GM12878 (cell line): ENCODE data around the gene HSD17B11. TPM values are rescaled to one million over a fixed set of nuclear protein-coding genes. Genes with fewer than 3 reads are reported as not detected.

Experiments
- ATAC-seq: fragments of 200-7000 bp; cut with Tn5 transposase; 3 replicates; pipeline ENCODE4 v1.9.1; 2020; ENCODE audit warnings: mild to moderate bottlenecking, moderate library complexity
- BruUV-seq: library from RNA; stranded (reverse); fragments of 400-500 nt; replicated peaks from 2 replicates; lab custom pipeline; 2021; lab: Mats Ljungman, UMichigan
- CTCF ChIA-PET: fragments of 300-600 bp; sonication (Branson Sonifier 250); formaldehyde crosslinking; extraction: SDS; loops from one replicate; lab custom pipeline; 2021; ENCODE audit warnings: inconsistent platforms; lab: Yijun Ruan, JAX
- POLR2A ChIA-PET: fragments of 350-600 bp; formaldehyde crosslinking; extraction: SDS; loops from one replicate; lab custom pipeline; 2021; ENCODE audit warnings: inconsistent platforms; lab: Charles Lee
- RAD21 ChIA-PET: fragments of 300-600 bp; sonication (Branson Sonifier 250); formaldehyde crosslinking; loops from one replicate; lab custom pipeline; 2023; ENCODE audit warnings: antibody characterized with exemption; ENCODE audit not compliant: unreplicated experiment; lab: Charles Lee
- SMC1A ChIA-PET: fragments of 300-600 bp; sonication (Branson Sonifier 250); formaldehyde crosslinking; loops from one replicate; lab custom pipeline; 2023; ENCODE audit not compliant: unreplicated experiment, uncharacterized antibody; lab: Charles Lee
- DNase-seq: peaks from one replicate; pipeline ENCODE4 v3.0.0-alpha.2; 2011; ENCODE audit warnings: low read depth, low spot score
- FAIRE-seq: peaks from 3 replicates; lab custom pipeline; 2011; peaks lifted over from hg19 to GRCh38; lab: Jason Lieb, UNC
- H2AFZ ChIP-seq: 2 replicates; pipeline ENCODE4 v1.6.0; 2011; ENCODE audit warnings: low read depth, low read length, control low read depth; ENCODE audit not compliant: control insufficient read depth
- H3K27ac ChIP-seq: 2 replicates; pipeline ENCODE4 v1.5.1; 2011; ENCODE audit warnings: control low read depth; ENCODE audit not compliant: control insufficient read depth, insufficient read depth
- H3K27me3 ChIP-seq, 2 experiments: replicated peaks in 1 of 2; 2 replicates each; pipeline versions ENCODE4 v1.6.0 to v1.6.1; 2011; ENCODE audit warnings: low read length in 1 of 2; ENCODE audit not compliant: control insufficient read depth in 2 of 2, insufficient read depth in 2 of 2
- H3K36me3 ChIP-seq, 2 experiments: 2 replicates each; pipeline ENCODE4 v1.5.1; 2011; ENCODE audit warnings: low read length in 1 of 2; ENCODE audit not compliant: control insufficient read depth in 2 of 2, insufficient read depth in 2 of 2
- H3K4me1 ChIP-seq: 2 replicates; pipeline ENCODE4 v1.6.1; 2011; ENCODE audit warnings: mild to moderate bottlenecking, low read length, moderate library complexity, mixed read lengths; ENCODE audit not compliant: control insufficient read depth, insufficient read depth
- H3K4me2 ChIP-seq: 2 replicates; pipeline ENCODE4 v1.6.0; 2011; ENCODE audit warnings: control low read depth; ENCODE audit not compliant: control insufficient read depth, insufficient read depth
- H3K4me3 ChIP-seq: fragments of 200-600 bp; sonication (generic); 2 replicates; pipeline ENCODE4 v1.5.1; 2016
- H3K79me2 ChIP-seq: 2 replicates; pipeline ENCODE4 v1.6.0; 2011; ENCODE audit warnings: low read length; ENCODE audit not compliant: control insufficient read depth, insufficient read depth
- H3K9ac ChIP-seq: 2 replicates; pipeline ENCODE4 v1.8.0; 2011; ENCODE audit warnings: low read length, control low read depth, mixed read lengths; ENCODE audit not compliant: control insufficient read depth, insufficient read depth
- H3K9me3 ChIP-seq: replicated peaks from 3 replicates; pipeline ENCODE4 v1.5.1; 2011; ENCODE audit warnings: mild to moderate bottlenecking, low read length; ENCODE audit not compliant: control insufficient read depth, insufficient read depth
- H4K20me1 ChIP-seq: 2 replicates; pipeline ENCODE4 v1.6.0; 2011; ENCODE audit not compliant: control insufficient read depth, insufficient read depth
- BACH1 ChIP-seq: fragments of 450-650 bp; IDR thresholded peaks from 2 replicates; pipeline ENCODE4 v1.6.1; 2017; ENCODE audit warnings: mild to moderate bottlenecking, borderline replicate concordance
- CBX5 ChIP-seq: sonication (generic); IDR thresholded peaks from 2 replicates; pipeline ENCODE4 v1.6.1; 2016; ENCODE audit warnings: low read depth, moderate library complexity, mild to moderate bottlenecking, inconsistent platforms
- CEBPB ChIP-seq, 2 experiments: fragments of 150-350 bp in 1 of 2; IDR thresholded peaks; 2 replicates each; pipeline ENCODE4 v1.6.1; 2012 to 2014; ENCODE audit warnings: low read depth in 2 of 2, low read length in 2 of 2, borderline replicate concordance in 1 of 2, inconsistent platforms in 1 of 2
- E2F4 ChIP-seq: IDR thresholded peaks from 2 replicates; pipeline ENCODE4 v1.6.1; 2012; ENCODE audit warnings: low read depth, low read length, improper control_type of control experiment
- E4F1 ChIP-seq: fragments of 450-650 bp; IDR thresholded peaks from 2 replicates; pipeline ENCODE4 v1.6.1; 2018; ENCODE audit warnings: borderline replicate concordance, mild to moderate bottlenecking; ENCODE audit not compliant: partially characterized antibody
- ESRRA ChIP-seq: IDR thresholded peaks from 2 replicates; pipeline ENCODE4 v1.6.1; 2012; ENCODE audit warnings: mild to moderate bottlenecking, low read length, improper control_type of control experiment
- EZH2 ChIP-seq: IDR thresholded peaks from 2 replicates; pipeline ENCODE4 v1.6.1; 2012; ENCODE audit warnings: low read depth, mild to moderate bottlenecking, control low read depth, inconsistent platforms, low read length, borderline replicate concordance; ENCODE audit not compliant: control insufficient read depth
- FOS ChIP-seq: IDR thresholded peaks from 3 replicates; pipeline ENCODE4 v1.6.1; 2011; ENCODE audit warnings: borderline replicate concordance; ENCODE audit not compliant: insufficient read length; ENCODE audit errors: extremely low read depth
- FOXK2 ChIP-seq: fragments of 450-650 bp; IDR thresholded peaks from 2 replicates; pipeline ENCODE4 v1.6.1; 2017; ENCODE audit warnings: mild to moderate bottlenecking, moderate library complexity
- JUNB ChIP-seq: IDR thresholded peaks from 2 replicates; pipeline ENCODE4 v1.6.1; 2016; ENCODE audit warnings: antibody characterized with exemption, mild to moderate bottlenecking
- NFYB ChIP-seq: IDR thresholded peaks from 2 replicates; pipeline ENCODE4 v1.6.1; 2011; ENCODE audit warnings: low read depth, mild to moderate bottlenecking, low read length, improper control_type of control experiment, moderate library complexity; ENCODE audit not compliant: insufficient read depth
- PAX8 ChIP-seq: fragments of 450-650 bp; IDR thresholded peaks from 2 replicates; pipeline ENCODE4 v1.6.1; 2017; ENCODE audit warnings: mild to moderate bottlenecking, moderate library complexity
- PML ChIP-seq: IDR thresholded peaks from 2 replicates; pipeline ENCODE4 v1.6.1; 2012; ENCODE audit warnings: low read length, inconsistent platforms
- SMC3 ChIP-seq: IDR thresholded peaks from 2 replicates; pipeline ENCODE4 v1.6.1; 2011; ENCODE audit warnings: low read length, improper control_type of control experiment, borderline replicate concordance
- TCF7 ChIP-seq: IDR thresholded peaks from 2 replicates; pipeline ENCODE4 v1.6.1; 2014; ENCODE audit warnings: antibody characterized with exemption, borderline replicate concordance
- USF2 ChIP-seq: IDR thresholded peaks from 2 replicates; pipeline ENCODE4 v1.6.1; 2011; ENCODE audit warnings: low read depth, low read length, improper control_type of control experiment, borderline replicate concordance
- YBX1 ChIP-seq: fragments of 450-650 bp; IDR thresholded peaks from 2 replicates; pipeline ENCODE4 v1.6.1; 2016; ENCODE audit warnings: antibody characterized with exemption
- ZBTB11 ChIP-seq: fragments of 450-650 bp; formaldehyde crosslinking; IDR thresholded peaks from 2 replicates; pipeline ENCODE4 v1.5.0; 2022; ENCODE audit warnings: mild to moderate bottlenecking, missing genetic modification characterization
- WGBS: methylation state at CpG from one replicate; pipeline ENCODE4 v1.1.6; 2016; ENCODE audit warnings: low lambda C conversion rate; ENCODE audit not compliant: insufficient replicate concordance, insufficient coverage; ENCODE audit errors: missing lambda C conversion rate; 5-methylcytosine and 5-hydroxymethylcytosine counted together
- in situ Hi-C: fragments of 300-500 bp; cut with MboI; formaldehyde crosslinking; loops from 9 replicates; pipeline ENCODE4 v1.14.3; 2018; ENCODE audit warnings: mixed read lengths
- intact Hi-C: fragments of 100-400 bp; cut with micrococcal nuclease; formaldehyde crosslinking; loops from one replicate; pipeline ENCODE4 v1.14.2; 2022; ENCODE audit not compliant: unreplicated experiment
- polyA plus RNA-seq, 11 experiments: library from polyadenylated mRNA; depleted of rRNA in 4 of 11; unstranded in 6 of 11; stranded (reverse) in 5 of 11; fragments of >200 nt; fragmentation: Nextera tagmentation in 4 of 11; fragmentation: Illumina TruSeq in 1 of 11; extraction: Ambion mirVana in 4 of 11; extraction: Trizol in 1 of 11; gene quantifications; 1 replicate in 1 of 11; 2 replicates in 10 of 11; pipeline versions ENCODE4 v1.2.1 to v1.2.3, GENCODE V29; 2011 to 2016; ENCODE audit warnings: inconsistent platforms in 2 of 11, missing spikeins in 2 of 11, low read depth in 1 of 11
- total RNA-seq, 4 experiments: library from RNA; depleted of rRNA in 3 of 4; stranded (reverse); fragments of >200 nt in 3 of 4; fragmentation: Illumina TruSeq in 1 of 4; extraction: Trizol in 1 of 4; gene quantifications; 2 replicates each; pipeline versions ENCODE4 v1.2.1 to v1.2.3, GENCODE V29; 2013 to 2021

Gene HSD17B11
- total and polyA plus RNA-seq, 10 of the 15 experiments (the other 5 are each of a cell fraction or from before 2014, with no cell fraction given) = 10.3 to 29.5 (median 17.7) TPM

- Histone ChIP-seq H3K4me3 (no peak overlapping the region), H3K4me1 (no peaks in the 10 kb centered on the region), H3K79me2 (no peaks in the 10 kb centered on the region), H3K4me2 (no peak overlapping the region), H3K27me3 (no peaks in the 10 kb centered on the region), H3K36me3 (no peaks in the 10 kb centered on the region; a peak in 2 of 4 replicates), H4K20me1 (no peaks in the 10 kb centered on the region), H3K9ac (no peak overlapping the region), H3K27ac (no peak overlapping the region), H3K9me3 (no peaks in the 10 kb centered on the region; the same call in 2 of the 3 replicates), H2AFZ (no peak overlapping the region)
- FAIRE-seq (no peak), ATAC-seq (no peak), DNase-seq (no peak)
- ChIA-PET SMC1A (interaction anchor here (0.7 to 1.1 kb wide), 3 partner anchors 13 to 97 kb away, joined by 3 to 5 read pairs (median 3); no protein-coding TSS in a partner anchor), POLR2A (no interaction called here), RAD21 (interaction anchor here (1.3 kb wide), 1 partner anchor 10 kb away, joined by 3 read pairs; no protein-coding TSS in a partner anchor), CTCF (interaction anchor here (0.6 to 2.9 kb wide), 2 partner anchors 11 to 252 kb away, joined by 4 to 10 read pairs; no protein-coding TSS in a partner anchor)
- BruUV-seq = no TSS peak
- 96% methylated on average over 3 of the region's 3 CpGs for WGBS
- intact Hi-C loops (no loop called here), in situ Hi-C loops (no loop called here)
- TF ChIP-seq CBX5 (no peak), USF2 (no peak), SMC3 (no peak), E4F1 (no peak), BACH1 (no peak), JUNB (no peak), EZH2 (no peak), NFYB (no peak), E2F4 (no peak), PAX8 (no peak), YBX1 (no peak), PML (no peak), TCF7 (no peak), FOXK2 (no peak), FOS (no peak), ZBTB11 (CRISPR knock-in tag) (no peak), CEBPB (IDR thresholded peaks at IDR 0.05; ENCODE audit: borderline replicate concordance in 1 of 2, low read depth in 2 of 2, low read length in 2 of 2) (no peak), ESRRA (no peak)
Observed at GRCh38 chr4:87342872-87343271, 48.1 kb downstream of the HSD17B11 start.
